Measurements from ENCODE around the gene LDB1. TPM values are rescaled to one million over a fixed set of nuclear protein-coding genes. Genes with fewer than 3 reads are reported as not detected.

LDB1 gene
- total RNA-seq, 1 donor from 2014 or later, result 52.1 TPM

DNA sequence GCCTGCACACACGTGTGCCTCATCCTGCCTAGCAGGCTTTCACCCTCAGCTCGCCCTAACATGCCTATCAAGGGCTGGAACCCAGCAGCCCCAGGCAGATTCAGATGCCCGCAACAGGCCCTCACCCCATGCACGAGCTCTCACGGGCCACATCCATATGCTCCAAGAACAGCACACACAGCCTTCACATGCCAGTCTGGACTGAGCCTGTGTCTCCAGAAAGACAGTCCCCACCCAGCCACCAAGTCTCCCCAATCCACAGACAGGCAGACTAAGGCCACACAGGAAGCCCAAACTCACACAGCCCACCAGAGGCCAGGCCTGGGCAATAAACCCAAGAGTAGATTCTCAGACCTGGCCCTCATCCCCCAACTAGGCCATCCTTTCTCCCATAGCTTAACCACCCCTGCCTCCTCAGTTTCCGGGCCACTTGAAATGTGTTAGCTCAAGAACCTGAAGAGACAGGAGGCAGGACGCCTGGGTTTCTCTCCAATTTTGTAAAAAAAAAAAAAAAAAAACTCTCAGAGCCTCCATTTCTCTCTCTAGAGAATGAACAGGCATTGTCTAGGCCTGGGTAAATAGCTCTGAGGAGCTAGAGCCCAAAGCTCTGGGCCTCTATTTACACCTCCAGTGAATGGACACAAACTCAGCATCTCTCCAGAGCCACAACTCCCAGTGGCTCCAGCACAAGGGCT lies 6.8 kb downstream of the LDB1 start:
- DNase-seq, result no peak

DNA sequence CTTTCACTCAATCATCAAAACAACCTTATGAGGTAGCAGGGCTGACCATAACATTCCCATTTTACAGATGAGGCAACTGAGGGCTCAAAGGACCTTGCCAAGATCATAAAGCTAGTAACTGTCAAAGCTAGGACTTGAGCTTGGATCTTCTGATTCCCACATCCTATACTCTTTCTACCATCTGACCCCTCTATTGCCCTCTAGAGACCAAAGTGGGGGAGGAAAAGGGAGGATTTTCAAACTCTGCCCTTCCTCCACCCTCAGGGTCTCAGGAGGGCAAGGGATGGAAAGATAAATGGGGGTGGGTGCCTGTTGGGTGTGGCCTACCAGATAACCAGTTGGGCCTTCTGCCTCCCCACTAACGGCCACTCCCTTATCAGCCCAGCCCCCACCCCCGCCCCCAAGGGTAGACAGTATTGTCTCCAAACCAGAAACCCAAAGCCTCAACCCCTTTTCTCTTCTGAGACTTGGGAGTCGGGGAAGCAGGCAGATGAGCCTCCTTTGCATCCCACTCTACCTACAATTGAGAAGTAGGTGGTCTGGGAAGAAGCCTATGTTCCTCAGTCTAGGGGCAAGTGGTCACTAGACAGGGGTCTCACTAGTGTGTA lies 7.9 kb downstream of the LDB1 start:
- no peak for DNase-seq

DNA sequence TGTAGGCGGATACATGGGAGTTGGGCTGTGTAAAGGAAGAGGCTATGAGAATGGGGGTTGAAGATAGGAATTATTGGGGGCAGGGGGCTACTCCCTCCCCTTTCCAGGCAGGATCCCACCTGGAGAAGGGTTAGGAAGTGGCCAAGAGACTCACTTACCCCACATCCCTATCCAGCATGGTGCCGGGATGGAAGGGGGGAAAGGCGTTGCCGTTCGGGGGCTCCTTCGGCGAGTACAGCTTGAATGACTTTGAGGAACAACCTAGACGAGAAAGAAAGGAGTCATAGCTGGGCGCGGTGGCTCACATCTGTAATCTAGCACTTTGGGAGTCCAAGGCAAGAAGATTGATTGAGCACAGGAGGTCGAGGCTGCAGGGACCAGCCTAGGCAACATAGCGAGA lies 8.9 kb downstream of the LDB1 start:
- DNase-seq, result no peak

DNA sequence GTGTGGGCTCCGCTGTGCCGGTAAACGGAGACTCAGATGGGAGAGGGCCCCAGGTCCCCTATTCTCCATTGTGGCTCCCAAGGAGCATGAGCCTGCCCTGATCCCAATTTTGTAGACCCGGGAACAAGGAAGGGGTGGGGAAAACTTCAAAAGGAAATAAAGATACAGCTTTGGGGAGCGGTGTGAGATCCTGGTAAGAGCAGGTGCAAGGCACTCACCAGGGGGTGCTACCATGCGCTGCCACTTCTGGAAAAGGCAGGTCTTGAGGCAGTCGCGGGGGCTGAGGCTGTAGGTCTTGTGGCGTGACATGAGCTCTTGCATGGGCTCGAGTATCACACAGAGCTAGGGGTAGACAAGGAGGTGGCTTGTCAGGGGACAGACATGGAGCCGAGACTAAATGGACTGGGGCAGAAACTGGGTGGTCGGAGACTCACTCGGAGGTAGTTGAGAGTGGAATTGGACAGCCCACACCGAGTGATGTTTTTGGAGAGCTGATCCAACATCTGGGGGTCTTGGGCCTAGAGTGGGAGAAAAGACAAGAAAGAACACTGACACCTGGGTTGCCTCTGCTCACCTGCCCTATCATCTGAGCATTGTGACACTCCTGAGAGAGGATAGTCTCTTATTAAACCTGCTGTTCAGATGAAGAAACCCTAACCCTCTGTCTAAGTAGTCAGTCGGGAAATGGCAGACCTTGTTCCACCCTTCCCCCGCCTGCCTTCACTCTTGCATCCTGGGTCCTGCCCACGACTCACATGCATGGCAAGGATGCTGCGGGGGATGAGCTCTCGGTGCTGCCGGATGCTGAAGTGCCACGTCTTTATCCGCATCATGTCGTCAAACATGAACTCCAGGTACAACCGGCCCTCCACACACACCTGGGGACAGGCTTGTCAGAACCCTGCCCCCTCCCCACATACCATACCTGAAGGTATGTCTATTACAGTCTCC lies 10.7 kb downstream of the LDB1 start:
- no peak for DNase-seq

DNA sequence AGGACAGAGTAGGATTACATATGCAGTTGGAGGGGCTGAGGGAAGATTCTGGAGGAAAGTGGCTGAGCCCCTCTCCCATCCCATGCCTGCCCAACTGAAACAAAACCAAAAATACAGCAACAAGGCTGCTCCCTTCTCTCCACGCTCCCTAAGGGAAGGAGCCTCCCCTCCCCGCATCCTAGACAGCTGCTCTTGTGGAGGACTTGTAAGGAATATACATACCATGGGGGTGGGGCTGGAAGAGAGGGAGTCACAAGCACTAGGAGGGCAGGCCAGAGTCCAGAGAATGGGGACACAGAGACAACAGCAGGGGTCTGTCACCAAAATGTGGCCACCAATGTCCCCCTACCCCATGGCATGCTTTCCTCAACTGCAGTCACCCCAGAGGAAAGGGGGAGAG lies 13.2 kb downstream of the LDB1 start:
- no peak for DNase-seq

DNA sequence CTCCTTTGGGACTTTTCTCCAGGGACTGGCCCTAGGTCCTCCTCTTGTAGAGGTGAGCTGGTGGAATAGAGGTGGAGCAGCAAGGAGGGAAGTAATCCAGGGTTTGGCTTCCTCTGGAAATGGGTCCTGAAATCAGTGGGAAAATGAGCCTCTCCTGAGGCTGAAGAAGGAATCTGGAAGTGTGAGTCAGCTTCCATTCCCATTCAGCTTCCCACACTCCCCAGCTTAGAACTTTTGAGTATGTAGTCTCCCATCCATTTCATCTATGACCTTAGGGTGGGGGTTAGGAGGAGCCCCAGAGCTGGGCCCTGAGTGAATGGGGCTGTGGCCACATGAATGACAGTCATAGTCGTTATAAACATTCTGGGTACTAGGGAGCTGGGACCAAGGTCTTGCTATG lies 17.7 kb downstream of the LDB1 start:
- DNase-seq, result no peak

DNA sequence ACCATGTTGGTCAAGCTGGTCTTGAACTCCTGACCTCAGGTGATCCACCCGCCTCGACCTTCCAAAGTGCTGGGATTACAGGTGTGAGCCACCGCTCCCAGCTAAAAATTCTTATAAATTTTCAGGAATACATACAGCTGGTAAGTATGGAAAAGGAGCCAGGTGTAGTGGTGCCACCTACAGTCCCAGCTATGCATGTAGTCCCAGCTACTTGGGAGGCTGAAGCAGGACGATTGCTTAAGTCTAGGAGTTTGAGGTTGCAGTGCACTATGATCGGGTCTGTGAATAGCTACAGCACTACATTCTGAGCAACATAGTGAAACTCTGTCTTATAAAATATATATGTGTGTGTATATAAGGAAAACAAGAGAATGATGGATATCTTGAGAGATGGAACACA lies 19.0 kb downstream of the LDB1 start:
- DNase-seq, result no peak

DNA sequence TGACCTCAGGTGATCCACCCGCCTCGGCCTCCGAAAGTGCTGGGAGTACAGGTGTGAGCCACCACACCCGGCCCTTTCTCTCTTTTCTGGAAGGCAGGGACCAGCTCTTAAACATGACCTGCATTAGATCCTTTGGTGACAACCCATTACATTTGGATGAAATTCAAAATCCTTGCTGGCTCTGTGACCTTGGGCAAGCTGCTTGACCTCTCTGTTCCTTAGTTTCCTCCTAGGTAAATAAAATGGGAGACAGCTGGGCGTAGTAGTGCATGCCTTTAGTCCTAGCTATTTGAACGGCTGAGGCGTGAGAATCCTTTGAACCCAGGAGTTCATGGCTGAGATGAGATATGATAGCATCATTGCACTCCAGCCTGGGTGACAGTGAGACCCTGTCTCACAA lies 23.7 kb downstream of the LDB1 start:
- DNase-seq, result no peak

DNA sequence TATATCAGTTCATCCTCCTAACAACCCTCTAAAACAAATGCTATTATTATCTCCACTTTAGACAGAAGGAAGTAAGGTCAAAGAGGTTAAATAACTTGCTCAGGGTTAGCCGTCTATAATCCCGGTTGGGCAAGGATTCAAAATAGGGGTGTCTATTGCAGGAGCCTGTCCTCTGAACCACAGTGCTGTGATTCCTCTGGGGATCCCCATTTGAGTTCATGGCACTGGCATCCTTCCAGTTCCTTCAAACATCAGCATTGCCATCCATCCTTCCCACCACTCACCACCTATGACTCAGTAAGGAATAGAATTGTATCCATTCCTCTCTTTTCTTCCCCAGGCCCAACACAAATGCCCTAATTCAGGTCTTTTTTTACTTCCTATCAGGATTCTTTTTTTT lies 29.4 kb downstream of the LDB1 start:
- DNase-seq, result peak; percentile 55

DNA sequence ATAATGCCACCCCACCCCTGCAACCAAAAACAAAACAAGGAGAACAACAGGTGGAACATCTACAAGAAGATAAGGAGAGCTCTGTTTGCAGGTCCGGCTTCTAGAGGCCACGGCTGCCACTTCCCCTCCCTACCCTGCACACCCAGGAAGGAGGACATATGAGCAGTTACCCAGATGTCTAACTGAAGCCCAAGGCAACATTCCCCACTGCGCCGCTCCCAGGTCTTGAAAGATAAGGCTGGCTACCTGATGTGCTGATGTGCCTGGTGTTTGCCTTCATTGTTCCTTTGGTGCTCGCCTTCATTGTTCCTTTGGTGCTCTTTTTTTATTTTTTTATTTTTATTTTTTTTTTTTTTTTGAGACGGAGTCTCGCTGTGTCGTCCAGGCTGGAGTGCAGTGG lies 34.0 kb downstream of the LDB1 start:
- DNase-seq, result no peak

DNA sequence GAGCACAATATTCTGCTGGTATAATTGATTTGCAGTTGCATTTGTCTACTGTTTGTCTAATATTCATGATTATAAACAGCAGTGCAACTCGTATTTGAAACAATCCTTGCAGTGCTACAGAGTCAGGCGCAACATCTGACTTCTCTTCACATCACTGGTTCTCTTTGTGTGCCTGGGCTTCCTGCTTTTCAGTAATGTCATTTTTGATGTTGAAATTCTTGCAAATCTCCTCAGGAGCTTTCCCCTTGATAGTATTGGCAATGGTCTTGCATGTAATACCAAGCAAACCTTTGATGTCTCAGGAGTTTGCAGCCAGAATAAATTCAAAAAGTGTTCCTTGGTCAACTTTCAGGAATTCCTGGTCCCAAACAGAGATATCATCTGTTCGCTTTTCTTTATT lies 34.8 kb downstream of the LDB1 start:
- no peak for DNase-seq

DNA sequence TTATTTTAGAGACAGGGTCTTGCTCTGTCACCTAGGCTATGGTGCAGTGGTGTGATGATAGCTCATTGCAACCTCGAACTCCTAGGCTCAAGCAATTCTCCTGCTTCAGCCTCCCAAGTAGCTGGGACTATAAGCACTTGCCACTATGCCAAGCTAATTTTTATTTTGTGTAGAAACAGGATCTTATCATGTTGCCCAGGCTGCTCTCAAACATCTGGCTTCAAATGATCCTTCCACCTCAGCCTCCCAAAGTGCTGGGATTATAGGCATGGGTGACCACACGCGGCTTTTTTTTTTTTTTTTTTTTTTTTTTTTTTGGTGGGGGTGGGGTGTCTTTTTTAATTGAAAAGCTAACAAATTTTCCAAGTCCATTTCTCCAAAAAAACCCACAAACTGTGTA lies 36.6 kb downstream of the LDB1 start:
- no peak for DNase-seq

DNA sequence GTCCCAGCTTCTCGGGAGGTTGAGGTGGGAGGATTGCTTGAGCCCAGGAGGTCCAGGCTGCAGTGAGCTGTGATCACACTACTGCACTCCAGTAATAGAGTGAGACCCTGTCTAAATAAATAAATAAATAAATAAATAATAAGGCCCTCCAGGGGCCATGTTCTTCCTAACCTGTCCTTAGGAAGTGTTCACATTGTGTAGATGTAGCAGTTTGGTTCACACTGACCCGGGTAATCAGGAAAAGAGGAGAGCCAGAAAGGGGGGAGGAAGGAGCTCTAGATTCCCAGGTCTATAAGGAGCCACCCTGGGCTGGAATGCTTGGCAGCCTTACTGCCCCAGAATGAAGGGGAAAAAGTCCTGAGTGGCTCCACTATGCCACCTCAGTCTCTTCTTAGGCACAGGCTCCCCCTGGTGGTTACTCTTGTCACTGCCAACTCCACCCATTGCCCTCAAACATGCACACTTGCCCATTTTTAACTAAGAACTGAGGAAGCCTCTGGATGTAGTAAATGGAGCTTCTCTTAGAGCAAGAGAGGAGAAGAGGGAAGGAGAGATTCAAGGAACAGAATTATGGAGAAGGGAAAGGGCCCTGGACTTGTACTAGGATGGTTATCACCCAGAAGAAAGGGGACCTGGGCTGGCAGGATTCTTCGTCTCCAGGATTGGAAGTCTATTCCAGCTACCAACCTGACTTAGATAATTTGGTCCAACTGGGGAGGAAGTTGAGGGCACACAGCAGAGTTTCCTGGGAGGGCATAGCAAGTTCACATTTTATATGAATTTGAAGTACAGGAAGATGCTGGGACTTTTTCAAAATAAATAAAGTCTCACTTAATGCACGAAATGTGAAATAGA lies 47.3 kb downstream of the LDB1 start:
- peak; percentile 92 for DNase-seq

DNA sequence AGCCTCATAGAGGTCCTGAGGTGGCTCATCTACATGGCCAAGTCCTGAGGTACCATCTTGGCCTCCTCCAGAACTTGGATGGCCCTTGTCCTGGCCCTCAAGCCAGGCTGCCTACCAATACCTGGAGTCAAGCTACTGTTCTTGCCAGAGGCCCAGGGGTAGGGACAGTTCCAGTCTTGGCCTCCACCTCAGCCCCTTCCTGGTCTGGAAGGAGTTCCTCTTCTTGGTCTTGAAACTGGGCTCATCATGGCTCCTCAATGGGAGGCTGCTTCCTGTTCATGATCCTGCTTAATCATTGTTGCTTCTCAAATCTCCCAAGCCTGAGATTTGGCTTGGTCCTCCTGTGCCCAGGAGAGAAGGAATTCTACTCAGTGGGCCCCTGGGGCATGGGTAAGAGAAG lies 51.1 kb downstream of the LDB1 start:
- DNase-seq, result no peak

DNA sequence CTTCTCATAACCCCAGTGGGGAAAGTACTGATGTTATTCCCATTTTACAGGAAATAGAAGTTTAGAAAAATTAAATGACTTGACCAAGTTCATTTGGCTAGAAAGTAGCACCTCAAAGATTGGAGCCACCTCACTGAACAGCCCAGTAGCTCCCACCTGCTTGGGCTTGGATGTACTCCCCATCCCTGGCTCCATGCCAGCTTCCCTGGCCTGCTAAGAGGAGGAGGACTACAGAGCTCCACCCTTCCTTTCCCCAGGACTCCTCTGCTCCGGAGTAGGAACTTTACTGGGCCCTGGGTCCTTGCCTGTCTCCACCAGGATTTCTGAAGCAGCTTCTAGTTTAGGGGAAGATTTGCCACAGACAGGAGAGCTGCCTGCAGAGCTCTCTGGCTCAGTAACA lies 52.0 kb downstream of the LDB1 start:
- peak; percentile 29 for DNase-seq

DNA sequence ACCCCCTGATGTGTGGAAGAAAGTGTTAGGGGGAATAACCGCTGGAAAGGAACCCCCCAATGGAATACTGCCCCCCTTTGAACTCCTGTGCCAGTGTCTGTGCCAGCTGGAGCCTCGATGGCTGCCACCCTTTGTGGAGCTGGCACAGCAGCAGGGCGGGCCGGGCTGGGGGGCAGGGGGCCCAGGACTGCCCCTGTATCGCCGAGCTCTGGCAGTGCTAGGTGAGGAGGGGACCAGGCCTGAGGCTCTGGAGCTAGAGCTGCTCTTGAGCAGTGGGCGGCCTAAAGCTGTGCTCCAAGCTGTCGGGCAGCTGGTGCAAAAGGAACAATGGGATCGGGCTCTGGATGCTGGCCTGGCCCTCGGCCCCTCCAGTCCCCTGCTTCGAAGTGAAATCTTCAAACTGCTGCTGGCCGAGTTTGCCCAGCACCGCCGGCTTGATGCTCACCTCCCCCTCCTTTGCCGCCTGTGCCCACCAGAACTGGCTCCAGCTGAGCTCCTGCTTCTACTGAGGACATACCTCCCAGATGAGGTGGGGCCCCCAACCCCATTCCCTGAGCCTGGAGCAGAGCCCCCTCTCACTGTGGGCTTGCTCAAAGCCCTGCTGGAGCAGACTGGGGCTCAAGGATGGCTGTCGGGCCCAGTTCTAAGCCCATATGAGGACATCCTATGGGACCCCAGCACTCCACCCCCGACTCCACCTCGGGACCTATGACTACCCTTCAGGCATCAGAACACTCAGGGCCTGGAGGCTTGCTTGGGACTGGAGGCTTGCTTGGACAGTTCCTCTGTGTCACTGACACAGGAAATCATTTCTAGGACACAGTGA lies 52.9 kb downstream of the LDB1 start:
- DNase-seq, result no peak

DNA sequence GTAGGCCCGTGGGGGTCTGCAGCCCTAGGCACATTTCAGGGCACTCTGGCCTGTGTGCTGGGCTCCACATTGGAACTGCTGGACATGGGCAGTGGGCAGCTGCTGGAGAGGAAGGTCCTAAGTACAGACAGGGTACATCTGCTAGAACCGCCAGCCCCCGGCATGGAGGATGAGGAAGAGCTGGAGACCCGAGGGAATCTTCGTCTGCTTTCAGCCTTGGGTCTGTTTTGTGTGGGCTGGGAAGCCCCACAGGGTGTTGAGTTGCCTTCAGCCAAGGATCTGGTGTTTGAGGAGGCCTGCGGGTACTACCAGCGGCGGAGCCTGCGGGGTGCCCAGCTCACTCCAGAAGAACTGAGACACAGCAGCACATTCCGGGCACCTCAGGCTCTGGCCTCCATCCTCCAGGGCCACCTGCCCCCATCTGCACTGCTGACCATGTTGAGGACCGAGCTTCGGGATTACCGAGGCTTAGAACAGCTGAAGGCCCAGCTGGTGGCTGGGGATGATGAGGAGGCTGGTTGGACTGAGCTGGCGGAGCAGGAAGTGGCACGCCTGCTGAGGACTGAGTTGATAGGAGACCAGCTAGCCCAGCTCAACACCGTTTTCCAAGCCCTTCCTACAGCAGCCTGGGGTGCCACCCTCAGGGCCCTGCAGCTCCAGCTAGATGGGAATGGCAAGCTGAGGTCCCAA lies 53.6 kb downstream of the LDB1 start:
- DNase-seq, result no peak

DNA sequence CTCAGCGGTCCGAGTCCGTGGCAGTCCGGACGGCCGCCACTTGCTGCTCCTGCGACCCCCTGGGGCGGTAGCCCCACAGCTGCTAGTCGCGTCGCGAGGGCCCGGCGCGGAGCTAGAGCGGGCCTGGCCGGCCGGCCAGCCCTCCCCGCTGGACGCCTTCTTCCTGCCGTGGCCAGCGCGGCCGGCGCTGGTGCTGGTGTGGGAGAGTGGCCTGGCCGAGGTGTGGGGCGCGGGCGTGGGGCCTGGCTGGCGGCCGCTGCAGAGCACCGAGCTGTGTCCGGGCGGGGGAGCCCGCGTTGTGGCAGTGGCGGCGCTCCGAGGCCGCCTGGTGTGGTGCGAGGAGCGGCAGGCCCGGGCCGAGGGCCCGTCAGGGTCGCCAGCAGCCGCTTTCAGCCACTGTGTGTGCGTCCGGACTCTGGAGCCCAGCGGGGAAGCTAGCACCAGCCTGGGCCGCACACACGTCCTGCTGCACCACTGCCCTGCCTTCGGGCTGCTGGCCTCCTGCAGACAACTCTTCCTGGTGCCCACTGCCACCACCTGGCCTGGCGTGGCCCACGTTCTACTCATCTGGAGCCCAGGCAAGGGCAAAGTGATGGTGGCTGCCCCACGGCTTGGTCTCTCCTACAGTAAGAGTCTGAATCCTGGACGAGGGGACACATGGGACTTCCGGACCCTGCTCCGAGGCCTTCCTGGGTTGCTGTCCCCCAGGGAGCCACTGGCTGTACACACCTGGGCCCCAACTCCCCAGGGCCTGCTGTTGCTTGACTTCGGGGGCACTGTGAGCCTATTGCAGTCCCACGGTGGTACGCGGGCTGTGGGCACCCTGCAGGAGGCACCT lies 54.4 kb downstream of the LDB1 start:
- DNase-seq, result peak; percentile 55

DNA sequence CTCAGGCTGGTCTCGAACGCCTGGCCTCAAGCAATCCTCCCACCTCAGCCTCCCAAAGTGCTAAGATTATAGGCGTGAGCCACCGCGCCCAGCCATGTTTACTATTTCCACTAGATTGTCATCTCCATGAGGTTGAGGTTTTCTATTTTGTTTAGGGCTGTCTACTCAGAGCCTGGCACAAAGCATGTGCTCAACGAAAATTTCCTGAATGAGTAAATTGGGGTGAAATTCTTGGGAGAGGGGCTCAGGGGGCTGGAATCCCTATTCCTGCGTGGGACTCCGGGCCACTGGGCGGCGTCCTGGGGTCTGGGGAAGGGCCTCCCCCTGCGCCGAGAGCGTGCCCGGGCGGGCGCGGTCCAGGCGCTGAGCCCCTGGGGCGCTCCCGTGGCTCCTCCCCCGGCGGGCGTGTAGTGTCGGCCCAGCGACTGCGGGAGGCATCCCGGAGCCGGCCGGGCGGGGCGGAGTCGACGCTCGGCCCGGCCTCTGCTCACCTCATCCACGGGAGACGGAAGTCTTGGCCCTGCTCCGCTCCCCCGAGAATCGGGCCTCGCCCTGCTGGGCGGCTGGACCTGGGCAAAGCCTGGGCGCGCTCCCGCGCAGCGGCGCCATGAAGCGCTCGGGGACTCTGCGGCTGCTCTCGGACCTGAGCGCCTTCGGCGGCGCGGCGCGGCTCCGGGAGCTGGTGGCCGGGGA lies 55.2 kb downstream of the LDB1 start, which contains the start of gene HPS6:
Gene HPS6 (plus strand): TSS at position 482 of the 693 bp plus-strand sequence. CDS start 126 bp downstream, at position 608.
- DNase-seq, result peak; percentile 88
